Measurements from ENCODE around the gene PTGIR. TPM values are rescaled to one million over a fixed set of nuclear protein-coding genes. Genes with fewer than 3 reads are reported as not detected.

PTGIR gene
- total and polyA plus RNA-seq, 2 of the 4 experiments (the other 2 are of a cell fraction): 0.54 to 5.3 TPM

DNA sequence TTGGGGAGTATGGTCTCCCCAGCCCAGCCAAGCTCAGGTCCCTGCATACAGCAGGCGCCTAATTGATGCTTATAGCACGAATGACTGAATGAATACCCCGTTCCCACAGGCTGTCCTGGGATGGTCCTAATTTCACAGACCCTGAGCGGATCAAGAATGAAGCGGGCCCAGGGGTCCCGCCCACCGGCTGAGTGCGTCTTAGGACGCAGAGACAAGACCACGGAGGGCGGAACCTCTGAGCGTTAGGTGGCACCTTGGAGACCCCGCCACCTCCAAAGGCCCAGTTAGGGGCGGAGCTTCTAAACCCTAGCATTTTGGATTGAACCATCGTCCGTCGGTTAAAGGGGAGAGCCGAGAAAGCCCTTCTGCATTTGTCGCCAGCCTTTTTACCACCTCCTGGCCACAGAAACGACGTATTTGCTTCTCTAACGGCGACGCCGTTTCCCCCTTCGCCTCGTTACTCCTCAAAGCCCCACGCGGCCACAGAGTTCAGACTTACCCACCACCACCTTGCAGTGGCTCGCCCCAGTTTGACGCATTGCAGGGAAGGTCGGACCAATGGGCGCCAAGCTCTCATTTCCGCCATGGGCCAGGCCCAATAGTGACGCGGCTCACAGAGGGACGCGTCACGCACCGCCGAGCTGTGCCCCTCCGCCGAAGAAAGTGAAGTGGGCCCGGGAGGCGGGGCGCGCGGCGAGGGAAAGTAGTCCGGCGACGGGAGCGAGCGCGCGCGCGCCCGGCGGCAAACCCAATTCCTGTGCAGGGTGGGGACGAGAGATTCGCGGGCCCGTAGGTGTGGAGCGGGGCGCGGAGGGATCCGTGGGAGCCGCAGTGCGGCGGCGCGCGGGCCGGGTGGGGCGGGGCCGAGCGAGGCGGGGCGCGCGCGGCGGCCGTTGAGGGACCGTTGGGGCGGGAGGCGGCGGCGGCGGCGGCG lies 24.2 kb downstream of the PTGIR start:
- H3K4me1 ChIP-seq (ENCODE audit: control insufficient read depth, insufficient read depth, low read length): peaks cover 15% of the 10 kb centered on the region
- H3K9ac ChIP-seq (ENCODE audit: low read depth, low read length): peak overlapping the region; percentile 88
- dilution Hi-C loops (cut with HindIII; ENCODE audit: low sequenced_read_pairs, unreplicated experiment): no loop called here
- no peaks in the 10 kb centered on the region for H3K27me3 ChIP-seq (ENCODE audit: control insufficient read depth, insufficient read depth, low read length)
- peak; percentile 92 for ATAC-seq (ENCODE audit: low read depth)
- H3K9me1 ChIP-seq (ENCODE audit: insufficient read depth, low read length): peaks cover 16% of the 10 kb centered on the region
- peak overlapping the region; percentile 100 for H3K23ac ChIP-seq (ENCODE audit: low read depth, low read length)
- H3K9me3 ChIP-seq (ENCODE audit: control insufficient read depth, insufficient read depth, low read length): peaks cover 4% of the 10 kb centered on the region; the same call in 1 of the 2 replicates
- peak overlapping the region; percentile 100 for H3K4ac ChIP-seq (ENCODE audit: low read depth, low read length)
- peak overlapping the region; percentile 100 for H4K91ac ChIP-seq (ENCODE audit: insufficient read depth, low read depth, low read length)
- peaks cover 3% of the 10 kb centered on the region for H3K36me3 ChIP-seq (ENCODE audit: control insufficient read depth, insufficient read depth, low read length)
- H4K8ac ChIP-seq (ENCODE audit: low read depth in 2 of 2, low read length in 2 of 2): peak overlapping the region; percentile 79 to 100
- in situ Hi-C loops (cut with MboI; ENCODE audit: low sequenced_read_pairs): no loop called here
- POLR2A ChIA-PET (ENCODE audit: unreplicated experiment): interaction anchor here (0.6 to 1.1 kb wide), 4 partner anchors 31 to 601 kb away, joined by 3 to 14 read pairs (median 5); no protein-coding TSS in a partner anchor
- peak overlapping the region; percentile 100 for H2BK120ac ChIP-seq (ENCODE audit: low read depth, low read length)
- BruUV-seq (replicated peaks): TSS peak; percentile 47
- H3K4me3 ChIP-seq (ENCODE audit: insufficient read depth, low read depth, low read length): peak overlapping the region; percentile 87
- peaks cover 39% of the 10 kb centered on the region for H4K20me1 ChIP-seq (ENCODE audit: insufficient read depth, low read length)
- H2BK5ac ChIP-seq (ENCODE audit: low read depth, low read length, poor library complexity, severe bottlenecking): peak overlapping the region; percentile 99
- peak overlapping the region; percentile 91 for H3K27ac ChIP-seq (ENCODE audit: insufficient read depth, low read length)
- peaks cover 0 to 40% of the 10 kb centered on the region in 2 experiments; a peak in 3 of 4 replicates for H3K79me1 ChIP-seq (ENCODE audit: low read depth in 1 of 2, low read length in 2 of 2)
- intact Hi-C loops (cut with micrococcal nuclease): no loop called here
- peak overlapping the region; percentile 94 for H2AK5ac ChIP-seq (ENCODE audit: low read depth, low read length)
- peak overlapping the region; percentile 95; the same call in 2 of the 3 replicates for H2BK15ac ChIP-seq (ENCODE audit: low read depth, low read length)
- CTCF ChIA-PET: interaction anchor here (0.6 to 1.6 kb wide), 3 partner anchors 10 to 62 kb away, joined by 3 to 8 read pairs (median 4); no protein-coding TSS in a partner anchor
- peak; percentile 97 for DNase-seq
- peak overlapping the region; percentile 96 for H3K18ac ChIP-seq (ENCODE audit: low read depth, low read length)
- WGBS, 2 experiments (ENCODE audit: extremely low coverage in 2 of 2, insufficient read length in 1 of 2): 0% methylated on average over 38 of the region's 93 CpGs; no CpG with 5 or more reads in 1 of the 2 experiments
- peak overlapping the region; percentile 99 for H3K56ac ChIP-seq (ENCODE audit: extremely low read depth, insufficient read depth, low read length)
- TF ChIP-seq POLR2A (IDR thresholded peaks at IDR 0.05; ENCODE audit: low read depth, low read length) (peak; percentile 52), CEBPB (IDR thresholded peaks at IDR 0.05; ENCODE audit: low read depth, low read length) (no peak), FOS (IDR thresholded peaks at IDR 0.05; ENCODE audit: low read depth, low read length) (peak; percentile 65), MXI1 (IDR thresholded peaks at IDR 0.05; ENCODE audit: borderline replicate concordance, low read depth, low read length) (peak; percentile 39; the same call in 1 of the 2 replicates), MAZ (IDR thresholded peaks at IDR 0.05; ENCODE audit: borderline replicate concordance, low read depth, low read length) (peak; percentile 95), RCOR1 (IDR thresholded peaks at IDR 0.05; ENCODE audit: insufficient replicate concordance, low read length) (no peak), CHD1 (IDR thresholded peaks at IDR 0.05; ENCODE audit: low read depth, low read length) (peak; percentile 99; the same call in 1 of the 2 replicates), BHLHE40 (IDR thresholded peaks at IDR 0.05; ENCODE audit: low read depth, low read length) (peak; percentile 97)
- TF ChIP-seq, protein P1, sequence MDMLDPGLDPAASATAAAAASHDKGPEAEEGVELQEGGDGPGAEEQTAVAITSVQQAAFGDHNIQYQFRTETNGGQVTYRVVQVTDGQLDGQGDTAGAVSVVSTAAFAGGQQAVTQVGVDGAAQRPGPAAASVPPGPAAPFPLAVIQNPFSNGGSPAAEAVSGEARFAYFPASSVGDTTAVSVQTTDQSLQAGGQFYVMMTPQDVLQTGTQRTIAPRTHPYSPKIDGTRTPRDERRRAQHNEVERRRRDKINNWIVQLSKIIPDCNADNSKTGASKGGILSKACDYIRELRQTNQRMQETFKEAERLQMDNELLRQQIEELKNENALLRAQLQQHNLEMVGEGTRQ (IDR thresholded peaks at IDR 0.05; ENCODE audit: low read depth, low read length): no peak
- H4K5ac ChIP-seq (ENCODE audit: low read depth, low read length): peak overlapping the region; percentile 97
- peak overlapping the region; percentile 66 for H3K4me2 ChIP-seq (ENCODE audit: low read depth, low read length)
- peak overlapping the region; percentile 100 for H3K14ac ChIP-seq (replicated peaks; ENCODE audit: low read depth, low read length)
- peak overlapping the region; percentile 99 for H2AK9ac ChIP-seq (replicated peaks; ENCODE audit: low read depth, low read length, poor library complexity)
- H2BK20ac ChIP-seq (ENCODE audit: low read depth, low read length): peak overlapping the region; percentile 100
- peak overlapping the region; percentile 100 for H2AFZ ChIP-seq (replicated peaks; ENCODE audit: low read length, poor library complexity)
